Mammary epithelial cell (primary cell): ENCODE results near the gene AGPAT3.

Experiments
- EZH2 ChIP-seq: IDR thresholded peaks from 2 replicates; pipeline ENCODE4 v1.6.1; 2012; ENCODE audit warnings: low read length, inconsistent platforms, borderline replicate concordance
- TF ChIP-seq, protein P1 (sequence below), 2 donors: IDR thresholded peaks in 1 of 2; conservative IDR thresholded peaks in 1 of 2; 2 replicates each; pipeline ENCODE4 v1.5.1; 2011 to 2012; ENCODE audit warnings: inconsistent platforms in 2 of 2, low read length in 2 of 2, mild to moderate bottlenecking in 2 of 2, control low read depth in 1 of 2, low read depth in 1 of 2; ENCODE audit not compliant: insufficient read depth in 1 of 2; ENCODE audit errors: extremely low read depth in 1 of 2

GRCh38 chr21:43835050-43835449 lies 30.0 kb upstream of the AGPAT3 start:
- TF ChIP-seq, protein P1, sequence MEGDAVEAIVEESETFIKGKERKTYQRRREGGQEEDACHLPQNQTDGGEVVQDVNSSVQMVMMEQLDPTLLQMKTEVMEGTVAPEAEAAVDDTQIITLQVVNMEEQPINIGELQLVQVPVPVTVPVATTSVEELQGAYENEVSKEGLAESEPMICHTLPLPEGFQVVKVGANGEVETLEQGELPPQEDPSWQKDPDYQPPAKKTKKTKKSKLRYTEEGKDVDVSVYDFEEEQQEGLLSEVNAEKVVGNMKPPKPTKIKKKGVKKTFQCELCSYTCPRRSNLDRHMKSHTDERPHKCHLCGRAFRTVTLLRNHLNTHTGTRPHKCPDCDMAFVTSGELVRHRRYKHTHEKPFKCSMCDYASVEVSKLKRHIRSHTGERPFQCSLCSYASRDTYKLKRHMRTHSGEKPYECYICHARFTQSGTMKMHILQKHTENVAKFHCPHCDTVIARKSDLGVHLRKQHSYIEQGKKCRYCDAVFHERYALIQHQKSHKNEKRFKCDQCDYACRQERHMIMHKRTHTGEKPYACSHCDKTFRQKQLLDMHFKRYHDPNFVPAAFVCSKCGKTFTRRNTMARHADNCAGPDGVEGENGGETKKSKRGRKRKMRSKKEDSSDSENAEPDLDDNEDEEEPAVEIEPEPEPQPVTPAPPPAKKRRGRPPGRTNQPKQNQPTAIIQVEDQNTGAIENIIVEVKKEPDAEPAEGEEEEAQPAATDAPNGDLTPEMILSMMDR (conservative IDR thresholded peaks at IDR 0.05 in 1 of 2, IDR thresholded peaks at IDR 0.05 in 1 of 2; ENCODE audit: extremely low read depth in 1 of 2, insufficient read depth in 1 of 2, low read depth in 1 of 2, low read length in 2 of 2) = no peak
- TF ChIP-seq EZH2 = no peak
